HG03280 (cell line): ENCODE results near the gene RHBDF2.
A peak's percentile ranks its signal among the peaks of the same experiment; 100 is the strongest.
"Not testable (repeated sequence)": the region's sequence is repeated elsewhere in the genome, so short reads cannot be mapped to it uniquely, and the experiment has no call there.

Experiments
- ATAC-seq: cut with Tn5 transposase; IDR thresholded peaks from one replicate; pipeline ENCODE4 v1.9.1; 2021; ENCODE audit warnings: mild to moderate bottlenecking, moderate library complexity; ENCODE audit not compliant: unreplicated experiment

Gene RHBDF2

DNA sequence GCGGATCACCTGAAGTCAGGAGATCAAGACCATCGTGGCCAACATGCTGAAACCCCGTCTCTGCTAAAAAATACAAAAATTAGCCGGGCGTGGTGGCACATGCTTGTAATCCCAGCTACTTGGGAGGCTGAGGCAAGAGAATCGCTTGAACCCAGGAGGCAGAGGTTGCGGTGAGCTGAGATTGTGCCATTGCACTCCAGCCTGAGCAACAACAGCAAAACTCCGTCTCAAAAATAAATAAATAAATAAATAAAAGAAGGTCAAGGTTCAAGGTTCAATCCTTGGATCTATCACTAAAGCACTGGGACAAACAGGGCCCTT, 24.2 kb upstream of the RHBDF2 start:
- not testable (repeated sequence) for ATAC-seq

DNA sequence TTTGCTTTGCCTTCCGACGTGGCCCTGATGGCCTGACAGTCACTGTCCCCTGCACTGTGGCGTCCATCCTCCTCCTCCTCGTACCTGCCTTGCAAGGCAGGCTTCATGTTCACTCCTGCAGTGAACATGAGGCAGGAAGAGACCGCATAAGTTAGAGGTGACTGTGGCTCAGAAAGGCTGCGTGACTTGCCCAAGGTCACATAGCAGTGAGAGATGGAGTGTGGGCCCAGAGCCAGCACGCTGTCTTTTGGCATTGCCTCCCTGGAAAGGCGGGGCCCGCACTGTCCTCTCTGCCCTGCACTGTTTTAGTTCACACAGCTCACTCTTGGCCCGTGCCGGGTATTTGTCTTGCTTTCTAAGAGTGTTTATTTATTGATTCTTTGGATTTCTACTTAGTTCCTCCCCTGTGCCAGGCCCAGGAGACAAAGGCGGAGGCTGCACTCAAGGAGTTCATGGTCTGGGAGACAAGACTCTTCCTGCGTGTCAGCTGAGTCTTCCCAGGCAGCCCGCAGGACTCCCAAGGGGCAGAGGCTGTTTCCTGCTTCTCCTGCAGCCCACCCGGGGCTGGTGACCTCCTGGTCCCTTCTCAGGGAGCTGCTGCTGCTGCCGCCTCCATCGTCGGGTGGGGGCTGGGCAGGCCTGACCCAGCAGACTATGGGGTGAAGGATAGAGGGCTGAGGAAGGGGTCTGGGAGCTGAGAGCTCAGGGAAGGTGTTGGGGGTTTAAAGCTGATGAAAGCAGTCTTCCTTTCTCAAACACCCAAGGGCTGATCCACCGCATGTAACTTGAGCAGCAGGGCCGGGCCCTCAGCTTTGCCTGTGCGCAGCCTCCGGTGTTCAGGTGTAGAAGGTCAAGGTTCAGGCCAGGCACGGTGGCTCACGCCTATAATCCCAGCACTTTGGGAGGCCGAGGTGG, 23.6 kb upstream of the RHBDF2 start:
- ATAC-seq, result no peak

DNA sequence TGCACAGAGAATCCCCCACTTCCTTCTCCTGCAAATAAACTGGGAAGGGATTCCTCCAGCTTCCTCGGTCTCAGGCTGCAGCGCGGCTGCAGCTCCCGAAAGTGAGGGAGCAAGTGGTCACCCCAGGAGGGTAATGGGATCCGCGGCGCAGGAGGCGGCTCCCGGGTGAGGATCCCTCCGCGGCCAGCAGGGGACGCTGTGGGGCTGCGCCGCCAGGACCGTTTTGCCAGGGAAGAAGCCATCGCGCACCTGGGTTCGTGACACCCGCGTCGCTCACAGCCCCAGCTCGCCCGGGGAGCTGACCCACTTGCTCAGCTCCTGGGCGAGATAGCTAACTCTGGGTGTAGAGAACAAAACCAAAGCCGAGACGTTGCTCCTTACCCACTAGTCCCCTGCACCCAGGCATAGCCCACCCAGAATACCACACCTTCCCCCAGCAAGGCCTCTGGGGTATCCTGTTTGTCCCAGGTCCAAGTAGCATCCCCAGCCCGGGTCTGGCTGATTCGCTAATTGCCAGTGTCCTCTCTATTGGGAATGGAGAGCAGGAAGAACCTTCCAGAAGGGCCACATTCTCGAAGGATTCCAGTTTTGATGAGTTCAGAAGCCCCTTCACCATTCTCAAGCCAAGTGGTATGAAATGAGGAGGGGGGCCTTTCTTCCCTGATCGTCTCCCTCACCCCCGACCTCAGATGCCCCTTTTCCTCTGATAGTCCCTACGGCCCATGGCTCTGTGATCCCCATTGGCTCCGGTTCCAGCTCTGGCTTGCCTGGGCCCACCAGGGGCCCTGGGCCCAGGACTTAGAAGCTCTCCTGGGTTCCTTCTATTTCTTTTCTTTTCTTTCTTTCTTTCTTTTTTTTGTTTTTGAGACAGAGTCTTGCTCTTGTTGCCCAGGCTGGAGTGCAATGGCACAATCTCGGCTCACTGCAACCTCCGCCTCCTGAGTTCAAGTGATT, 22.1 kb upstream of the RHBDF2 start:
- ATAC-seq, result no peak

DNA sequence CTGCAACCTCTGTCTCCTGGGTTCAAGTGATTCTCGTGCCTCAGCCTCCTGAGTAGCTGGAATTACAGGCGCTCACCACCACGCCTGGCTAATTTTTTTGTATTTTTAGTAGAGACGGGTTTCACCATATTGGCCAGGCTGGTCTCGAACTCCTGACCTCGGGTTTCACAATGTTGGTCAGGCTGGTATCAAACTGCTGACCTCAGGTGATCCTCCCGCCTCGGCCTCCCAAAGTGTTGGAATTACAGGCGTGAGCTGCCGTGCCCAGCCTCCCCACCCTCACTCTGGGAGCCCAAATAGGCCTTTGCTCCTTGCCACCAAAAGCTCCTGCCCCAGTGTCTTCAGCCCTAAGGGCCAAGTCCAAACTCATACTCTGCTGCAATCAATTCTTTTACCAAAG, 20.5 kb upstream of the RHBDF2 start:
- ATAC-seq, result not testable (repeated sequence)

DNA sequence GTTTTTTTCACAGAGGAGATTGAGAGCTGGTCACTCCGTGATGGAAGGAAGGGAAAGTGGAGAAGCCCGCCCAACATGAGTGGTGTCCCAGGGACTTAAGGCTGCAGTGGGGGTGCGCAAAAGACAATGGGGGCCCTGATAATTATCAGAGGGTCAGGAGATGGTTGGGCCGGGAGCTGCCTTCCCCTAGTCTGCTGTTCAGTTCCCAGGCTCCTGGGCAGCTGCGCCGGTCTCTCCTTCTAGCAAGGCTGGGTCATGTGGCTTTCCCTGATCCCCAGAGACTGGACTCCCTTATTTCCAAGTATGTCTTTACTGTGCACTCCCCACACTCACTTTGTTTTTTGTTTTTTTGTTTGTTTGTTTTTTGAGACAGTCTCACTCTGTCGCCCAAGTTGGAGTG, 20.0 kb upstream of the RHBDF2 start:
- no peak for ATAC-seq

DNA sequence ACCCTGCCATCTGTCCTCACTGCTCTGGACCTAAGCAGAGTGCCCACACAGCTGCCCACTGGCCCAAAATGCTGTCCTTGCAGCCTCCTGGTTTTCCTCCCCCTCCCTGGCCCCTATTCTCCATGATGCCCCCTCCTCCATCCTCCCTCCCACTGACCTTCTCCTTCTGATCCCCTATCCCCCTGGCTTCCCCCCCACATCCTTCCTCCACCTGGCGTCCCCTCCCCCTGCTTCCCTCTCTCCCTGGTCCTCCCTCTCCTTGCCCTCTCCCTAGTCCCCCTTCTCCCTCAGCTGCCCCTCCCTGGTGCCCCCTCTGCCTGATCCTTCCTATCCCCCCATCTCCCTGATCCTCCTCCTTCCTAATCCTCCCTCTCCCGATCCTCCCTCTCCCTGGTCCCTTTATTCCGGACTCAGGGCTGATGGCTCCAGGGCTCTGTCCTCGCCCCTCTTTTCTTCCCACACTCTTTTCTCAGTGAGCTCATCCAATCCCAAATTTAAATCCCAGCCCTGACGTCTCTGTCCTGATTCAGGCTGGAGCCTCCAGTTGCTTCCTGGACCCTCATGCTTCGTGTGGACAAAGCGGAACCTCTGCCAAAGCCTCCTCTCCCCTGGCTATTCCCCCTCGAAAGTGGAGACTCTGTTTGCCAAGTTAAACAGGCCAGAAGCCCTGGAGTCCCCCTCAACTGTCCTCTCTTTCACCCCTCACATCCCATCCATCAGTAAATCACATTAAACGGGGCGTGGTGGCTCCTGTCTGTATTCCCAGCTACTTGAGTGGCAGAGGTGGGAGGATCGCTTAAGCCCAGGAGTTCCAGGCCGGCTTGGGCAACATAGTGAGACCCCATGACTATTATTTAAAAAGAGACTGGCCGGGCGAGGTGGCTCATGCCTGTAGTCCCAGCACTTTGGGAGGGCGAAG, 18.1 kb upstream of the RHBDF2 start:
- no peak for ATAC-seq

DNA sequence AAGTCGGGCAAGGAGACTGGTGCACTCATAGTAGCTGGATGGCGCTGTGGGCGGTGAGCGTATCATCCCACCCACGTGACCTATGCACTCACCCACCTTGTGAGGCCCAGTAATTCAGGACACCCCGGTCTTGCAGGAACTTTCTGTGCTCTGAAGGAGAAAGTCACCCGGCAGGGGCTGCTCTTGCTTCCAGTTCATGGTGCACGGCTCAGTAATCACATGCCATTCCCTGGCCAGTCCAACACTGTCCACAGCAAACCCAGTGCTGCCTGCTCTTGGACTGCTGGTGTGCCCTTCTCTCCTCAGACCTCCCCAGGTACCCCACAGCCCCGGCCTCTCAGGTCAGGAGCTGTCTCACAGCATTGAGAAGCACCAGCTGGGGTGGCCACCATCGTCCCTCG, 16.4 kb upstream of the RHBDF2 start:
- ATAC-seq, result no peak

DNA sequence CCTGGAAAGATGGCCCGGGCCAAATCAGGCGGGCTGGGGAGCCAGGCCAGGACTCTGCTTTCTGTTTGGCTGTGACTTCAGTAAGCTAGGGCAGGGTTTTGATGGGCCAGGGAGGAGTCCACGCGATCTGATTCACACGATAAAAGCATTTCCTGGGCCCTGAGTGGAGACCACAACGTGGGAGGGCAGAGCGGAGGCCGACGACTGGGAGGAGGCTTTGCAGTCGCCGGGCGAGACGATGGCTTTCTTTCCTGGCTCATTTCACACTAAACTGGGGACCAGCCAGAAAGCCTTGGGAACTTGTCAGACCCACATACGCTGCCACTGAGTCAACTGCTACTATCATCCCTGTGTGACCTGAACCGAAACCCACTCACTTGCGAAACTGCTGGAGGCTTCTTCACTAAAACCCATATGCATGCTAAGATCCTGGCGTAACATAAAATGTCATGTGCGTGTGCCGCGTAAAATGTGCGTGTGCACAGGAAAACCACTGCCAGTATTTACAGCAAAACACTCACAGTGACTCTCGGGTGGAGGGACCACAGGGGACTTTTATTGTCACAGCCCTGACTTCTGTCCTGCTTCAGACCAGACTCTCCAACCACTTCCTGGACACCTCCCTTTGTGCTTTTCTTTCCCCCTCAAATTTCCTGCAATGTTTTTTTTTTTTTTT, 14.2 kb upstream of the RHBDF2 start:
- peak; percentile 54 for ATAC-seq

DNA sequence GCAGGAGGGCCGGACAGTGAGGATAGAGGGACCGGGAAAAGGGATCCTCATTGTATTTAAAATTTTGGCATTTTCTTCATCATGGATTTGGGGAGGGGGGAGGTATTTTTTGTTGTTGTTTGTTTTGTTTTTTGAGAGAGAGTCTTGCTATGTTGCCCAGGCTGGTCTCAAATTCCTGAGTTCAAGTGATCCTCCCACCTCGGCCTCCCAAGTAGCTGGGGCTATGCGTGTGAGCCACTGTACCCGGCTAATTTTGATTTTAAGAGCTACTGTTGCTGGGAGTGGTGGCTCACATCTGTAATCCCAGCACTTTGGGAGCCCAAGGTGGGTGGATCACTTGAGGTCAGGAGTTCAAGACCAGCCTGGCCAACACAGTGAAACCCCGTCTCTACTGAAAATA, 13.1 kb upstream of the RHBDF2 start:
- not testable (repeated sequence) for ATAC-seq

DNA sequence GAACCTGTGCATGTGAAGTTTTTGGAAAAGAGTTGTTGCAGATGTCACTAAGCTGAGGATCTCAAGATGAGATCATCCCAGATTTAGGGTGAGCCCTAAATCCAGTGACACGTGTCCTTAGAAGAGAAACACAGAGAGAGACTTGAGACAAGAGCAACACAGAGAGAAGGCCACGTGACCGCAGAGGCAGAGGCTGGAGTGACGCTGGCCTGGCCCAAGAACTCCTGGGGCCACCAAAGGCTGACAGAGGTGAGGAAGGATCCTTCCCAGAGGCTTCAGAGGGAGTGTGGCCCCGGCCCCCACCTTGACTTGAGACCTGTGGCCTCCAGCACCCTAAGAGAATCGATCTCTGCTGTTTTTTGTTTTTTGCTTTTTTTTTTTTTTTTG, 12.1 kb upstream of the RHBDF2 start:
- ATAC-seq, result no peak

DNA sequence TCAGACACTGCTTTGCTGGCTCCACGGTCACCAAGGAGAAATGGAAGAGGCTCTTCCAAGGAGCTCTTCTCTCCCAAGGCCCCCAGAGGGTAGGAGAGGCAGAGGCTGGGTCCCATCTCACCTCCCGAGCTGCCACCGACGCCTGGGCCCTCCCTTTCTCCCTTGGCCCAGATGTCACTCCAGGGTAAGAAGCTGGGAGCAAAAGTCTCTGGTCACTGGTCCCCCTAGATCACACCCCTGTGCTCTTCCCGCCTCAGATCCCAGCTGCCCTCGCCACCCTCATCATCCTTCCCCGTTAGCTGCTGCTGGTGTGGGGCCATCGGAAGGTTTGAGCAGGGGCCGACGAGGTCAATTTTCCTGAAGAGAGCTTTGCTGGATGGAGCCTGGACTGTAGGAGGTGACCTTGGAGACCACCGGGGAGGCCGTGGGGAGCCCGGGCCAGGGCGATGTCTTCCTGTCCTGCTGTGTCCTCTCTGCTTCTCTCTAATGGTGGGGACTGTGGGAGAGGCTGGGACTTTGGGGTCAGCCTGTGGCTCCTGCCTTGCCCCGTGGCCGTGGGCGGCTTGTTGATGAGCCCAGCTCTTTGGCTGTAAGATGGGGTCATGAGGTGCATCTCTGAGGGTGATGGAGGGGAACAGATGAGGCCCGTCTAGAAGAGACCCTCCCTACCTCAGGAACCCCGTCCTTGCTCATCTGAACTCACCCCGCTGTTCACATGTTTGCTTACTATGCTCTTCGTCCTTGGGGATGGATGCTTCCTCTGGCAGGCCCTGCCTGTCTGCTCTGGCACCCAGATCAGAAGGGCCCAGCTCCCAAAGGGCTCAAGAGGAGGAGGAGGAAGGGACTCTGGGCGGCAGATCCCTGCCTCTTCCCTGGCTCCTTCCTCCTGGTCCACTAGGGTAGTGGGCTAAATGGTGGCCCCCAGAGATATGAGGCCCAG, 11.4 kb upstream of the RHBDF2 start:
- ATAC-seq, result no peak

DNA sequence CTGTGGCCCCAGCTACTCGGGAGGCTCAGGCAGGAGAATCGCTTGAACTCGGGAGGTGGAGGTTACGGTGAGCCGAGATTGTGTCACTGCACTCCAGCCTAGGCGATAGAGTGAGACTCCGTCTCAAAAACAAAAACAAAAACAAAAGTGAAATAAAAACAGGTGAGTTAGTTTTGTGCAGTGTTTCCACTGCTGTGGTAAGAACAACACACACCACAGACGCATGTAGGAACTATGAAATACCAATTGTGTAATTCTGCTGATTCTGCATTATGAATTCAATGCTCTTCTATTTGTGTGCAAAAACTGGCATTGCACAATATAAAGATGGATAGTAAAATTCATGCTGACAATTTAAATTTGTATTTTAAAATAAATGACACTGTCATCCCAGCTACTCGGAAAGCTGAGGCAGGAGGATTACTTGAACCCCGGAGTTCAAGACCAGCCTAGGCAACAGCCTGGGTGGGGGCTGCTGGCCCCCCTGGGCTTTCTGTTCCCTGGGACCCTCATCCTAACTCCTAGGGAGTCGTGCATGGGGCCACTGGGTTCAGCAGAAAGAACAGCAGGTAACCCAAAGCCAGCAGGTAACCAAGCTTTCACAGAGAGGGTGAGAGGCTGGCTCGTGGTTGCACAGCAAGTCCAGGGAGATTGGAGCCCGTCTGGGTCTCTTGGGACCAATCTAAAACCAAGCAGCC, 10.6 kb upstream of the RHBDF2 start:
- no peak for ATAC-seq

DNA sequence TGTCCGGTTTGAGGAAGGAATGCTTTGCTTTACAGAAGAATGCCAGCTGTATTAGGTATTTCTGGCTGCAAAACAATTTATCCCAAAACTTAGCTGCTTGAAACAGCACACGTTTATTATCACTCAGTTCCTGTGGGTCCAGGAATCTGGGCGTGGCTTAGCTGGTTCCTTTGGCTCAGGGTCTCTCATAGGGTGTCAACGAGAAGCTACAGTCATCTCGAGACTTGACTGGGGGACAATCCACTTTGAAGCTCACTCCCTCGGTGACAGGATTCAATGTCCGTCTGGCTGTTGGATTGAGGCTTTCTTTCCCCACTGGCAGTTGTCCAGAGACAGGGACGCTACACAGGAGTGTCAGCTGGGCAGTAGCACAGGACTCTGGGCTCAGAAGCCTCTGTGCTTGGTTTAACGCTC, 9.6 kb upstream of the RHBDF2 start:
- ATAC-seq, result no peak

DNA sequence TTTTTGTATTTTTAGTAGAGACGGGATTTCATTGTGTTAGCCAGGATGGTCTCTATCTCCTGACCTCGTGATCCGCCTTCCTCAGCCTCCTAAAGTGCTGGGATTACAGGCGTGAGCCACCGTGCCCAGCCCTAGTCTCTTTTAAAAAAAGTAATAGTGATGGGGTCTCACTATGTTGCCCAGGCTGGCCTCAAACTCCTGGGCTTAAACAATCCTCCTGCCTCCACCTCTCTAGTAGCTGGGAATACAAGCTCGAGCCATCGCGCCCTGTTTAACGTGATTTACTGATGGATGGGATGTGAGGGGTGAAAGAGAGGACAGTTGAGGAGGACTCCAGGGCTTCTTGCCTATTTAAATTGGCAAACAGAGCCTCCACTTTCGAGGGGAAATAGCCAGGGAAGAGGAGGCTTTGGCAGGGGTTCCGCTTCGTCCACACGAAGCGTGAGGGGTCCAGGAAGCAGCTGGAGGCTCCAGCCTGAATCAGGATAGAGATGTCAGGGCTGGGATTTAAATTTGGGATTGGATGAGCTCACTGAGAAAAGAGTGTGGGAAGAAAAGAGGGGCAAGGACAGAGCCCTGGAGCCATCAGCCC, 7.3 kb upstream of the RHBDF2 start:
- ATAC-seq, result not testable (repeated sequence)

DNA sequence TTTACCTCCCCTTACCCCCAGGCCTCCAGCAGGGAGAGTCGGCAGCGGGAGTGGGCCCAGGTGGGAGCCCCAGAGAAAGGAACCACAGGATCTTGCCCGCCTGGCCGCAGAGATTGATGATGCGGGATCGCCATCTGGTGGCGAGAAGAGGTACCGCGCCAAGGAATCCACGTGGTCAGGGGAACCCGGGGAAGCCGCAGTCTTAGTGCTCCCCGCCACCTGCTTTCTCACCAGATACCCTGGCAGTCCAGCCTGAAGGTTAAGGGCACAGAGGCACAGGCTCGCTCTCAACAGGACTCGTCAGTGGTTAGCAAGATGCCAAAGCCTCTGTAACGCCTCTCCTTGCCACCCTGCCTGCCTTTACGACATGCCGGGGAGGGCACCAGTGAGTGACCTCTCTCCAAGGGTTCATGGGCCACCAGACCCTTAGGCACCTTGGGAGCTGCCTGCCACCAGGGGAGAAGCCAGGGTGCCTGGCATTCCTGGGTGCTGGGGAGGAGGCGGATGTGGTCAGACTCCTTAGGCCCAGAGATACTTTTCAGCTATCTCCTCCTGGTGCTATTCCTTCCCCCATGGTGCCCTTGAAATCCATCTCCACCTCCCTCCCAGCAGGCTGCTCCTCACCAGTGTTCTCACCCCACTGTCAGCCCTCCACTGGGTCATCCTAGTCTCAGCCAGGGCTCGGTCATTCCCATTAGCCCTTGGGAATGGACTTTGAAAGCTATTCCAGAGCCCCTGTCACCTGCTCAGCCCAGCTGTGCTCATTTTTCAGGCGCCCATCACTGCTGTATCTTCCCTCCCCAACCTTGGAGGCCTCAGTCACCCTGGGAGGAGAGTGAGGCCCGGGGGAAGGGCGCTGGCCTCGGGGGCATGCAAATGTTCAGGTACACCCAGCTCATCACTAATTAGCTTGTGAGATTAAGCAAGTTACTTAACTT, 5.5 kb upstream of the RHBDF2 start:
- no peak for ATAC-seq

DNA sequence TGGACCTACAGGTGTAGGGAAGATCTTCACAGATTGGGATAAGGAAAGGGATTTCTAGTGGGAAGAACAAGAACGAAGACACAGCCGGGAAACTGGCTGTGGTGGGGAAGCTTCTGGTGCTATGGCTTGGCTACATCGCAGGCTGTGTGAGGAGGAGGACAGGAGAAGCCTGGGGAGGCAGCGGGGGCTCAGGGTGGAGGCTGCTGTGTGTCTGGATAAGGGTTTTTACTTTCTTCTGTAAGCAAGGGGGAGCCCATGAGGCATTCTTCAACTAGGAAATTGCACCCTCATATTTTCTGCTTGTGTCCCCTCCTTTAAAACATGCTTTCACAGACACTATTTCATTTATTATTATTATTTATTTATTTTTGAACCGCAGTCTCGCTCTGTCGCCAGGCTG, 2.9 kb upstream of the RHBDF2 start:
- no peak for ATAC-seq
